ENCODE results near the gene TMEM190.

The TMEM190 gene

GRCh38 chr19:55386493-55386971, 9.9 kb downstream of the TMEM190 start:
- TF ChIP-seq, protein P1, sequence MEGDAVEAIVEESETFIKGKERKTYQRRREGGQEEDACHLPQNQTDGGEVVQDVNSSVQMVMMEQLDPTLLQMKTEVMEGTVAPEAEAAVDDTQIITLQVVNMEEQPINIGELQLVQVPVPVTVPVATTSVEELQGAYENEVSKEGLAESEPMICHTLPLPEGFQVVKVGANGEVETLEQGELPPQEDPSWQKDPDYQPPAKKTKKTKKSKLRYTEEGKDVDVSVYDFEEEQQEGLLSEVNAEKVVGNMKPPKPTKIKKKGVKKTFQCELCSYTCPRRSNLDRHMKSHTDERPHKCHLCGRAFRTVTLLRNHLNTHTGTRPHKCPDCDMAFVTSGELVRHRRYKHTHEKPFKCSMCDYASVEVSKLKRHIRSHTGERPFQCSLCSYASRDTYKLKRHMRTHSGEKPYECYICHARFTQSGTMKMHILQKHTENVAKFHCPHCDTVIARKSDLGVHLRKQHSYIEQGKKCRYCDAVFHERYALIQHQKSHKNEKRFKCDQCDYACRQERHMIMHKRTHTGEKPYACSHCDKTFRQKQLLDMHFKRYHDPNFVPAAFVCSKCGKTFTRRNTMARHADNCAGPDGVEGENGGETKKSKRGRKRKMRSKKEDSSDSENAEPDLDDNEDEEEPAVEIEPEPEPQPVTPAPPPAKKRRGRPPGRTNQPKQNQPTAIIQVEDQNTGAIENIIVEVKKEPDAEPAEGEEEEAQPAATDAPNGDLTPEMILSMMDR (IDR thresholded peaks at IDR 0.05; ENCODE audit: unreplicated experiment in 3 of 3), result no peak
- peak overlapping the region; percentile 100 for H3K4me3 Mint-ChIP-seq
- H3K27me3 Mint-ChIP-seq (ENCODE audit: low read depth), result peaks cover 6% of the 10 kb centered on the region
- H3K27ac Mint-ChIP-seq, result peak overlapping the region; percentile 92 to 98 (median 98)
- peaks cover 35% of the 10 kb centered on the region for H3K36me3 Mint-ChIP-seq (ENCODE audit: low read depth)
- no peaks in the 10 kb centered on the region for H3K9me3 Mint-ChIP-seq
- peaks cover 48% of the 10 kb centered on the region for H3K4me1 Mint-ChIP-seq

DNA sequence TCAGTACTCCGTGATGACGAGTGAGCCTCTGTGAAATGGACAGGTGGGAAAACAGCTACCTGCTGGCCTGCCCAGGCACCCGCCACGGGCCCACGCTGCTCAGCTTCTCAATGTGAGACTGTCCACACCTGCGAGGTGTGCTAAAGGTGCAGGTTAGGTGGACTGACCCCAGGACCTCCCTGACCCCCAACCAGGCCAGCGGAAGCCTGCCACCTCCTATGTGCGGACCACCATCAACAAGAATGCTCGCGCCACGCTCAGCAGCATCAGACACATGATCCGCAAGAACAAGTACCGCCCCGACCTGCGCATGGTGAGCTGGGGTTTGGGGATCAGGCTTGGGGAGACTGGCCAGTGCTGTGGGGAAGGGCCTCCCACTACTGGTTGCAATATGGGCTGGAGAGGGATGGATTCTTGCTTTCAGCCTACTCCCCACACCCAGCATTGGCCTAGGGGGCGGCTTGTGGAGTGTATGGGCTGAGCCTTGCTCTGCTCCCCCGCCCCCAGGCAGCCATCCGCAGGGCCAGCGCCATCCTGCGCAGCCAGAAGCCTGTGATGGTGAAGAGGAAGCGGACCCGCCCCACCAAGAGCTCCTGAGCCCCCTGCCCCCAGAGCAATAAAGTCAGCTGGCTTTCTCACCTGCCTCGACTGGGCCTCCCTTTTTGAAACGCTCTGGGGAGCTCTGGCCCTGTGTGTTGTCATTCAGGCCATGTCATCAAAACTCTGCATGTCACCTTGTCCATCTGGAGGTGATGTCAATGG, 11.3 kb downstream of the TMEM190 start:
- Mint-ChIP-seq H3K4me1 (peaks cover 52% of the 10 kb centered on the region), H3K9me3 (no peaks in the 10 kb centered on the region), H3K27ac (no peak overlapping the region), H3K4me3 (peak overlapping the region; percentile 100), H3K27me3 (ENCODE audit: low read depth) (no peaks in the 10 kb centered on the region), H3K36me3 (ENCODE audit: low read depth) (peaks cover 44% of the 10 kb centered on the region)
- TF ChIP-seq, protein P1 (IDR thresholded peaks at IDR 0.05; ENCODE audit: unreplicated experiment in 3 of 3), result no peak

DNA sequence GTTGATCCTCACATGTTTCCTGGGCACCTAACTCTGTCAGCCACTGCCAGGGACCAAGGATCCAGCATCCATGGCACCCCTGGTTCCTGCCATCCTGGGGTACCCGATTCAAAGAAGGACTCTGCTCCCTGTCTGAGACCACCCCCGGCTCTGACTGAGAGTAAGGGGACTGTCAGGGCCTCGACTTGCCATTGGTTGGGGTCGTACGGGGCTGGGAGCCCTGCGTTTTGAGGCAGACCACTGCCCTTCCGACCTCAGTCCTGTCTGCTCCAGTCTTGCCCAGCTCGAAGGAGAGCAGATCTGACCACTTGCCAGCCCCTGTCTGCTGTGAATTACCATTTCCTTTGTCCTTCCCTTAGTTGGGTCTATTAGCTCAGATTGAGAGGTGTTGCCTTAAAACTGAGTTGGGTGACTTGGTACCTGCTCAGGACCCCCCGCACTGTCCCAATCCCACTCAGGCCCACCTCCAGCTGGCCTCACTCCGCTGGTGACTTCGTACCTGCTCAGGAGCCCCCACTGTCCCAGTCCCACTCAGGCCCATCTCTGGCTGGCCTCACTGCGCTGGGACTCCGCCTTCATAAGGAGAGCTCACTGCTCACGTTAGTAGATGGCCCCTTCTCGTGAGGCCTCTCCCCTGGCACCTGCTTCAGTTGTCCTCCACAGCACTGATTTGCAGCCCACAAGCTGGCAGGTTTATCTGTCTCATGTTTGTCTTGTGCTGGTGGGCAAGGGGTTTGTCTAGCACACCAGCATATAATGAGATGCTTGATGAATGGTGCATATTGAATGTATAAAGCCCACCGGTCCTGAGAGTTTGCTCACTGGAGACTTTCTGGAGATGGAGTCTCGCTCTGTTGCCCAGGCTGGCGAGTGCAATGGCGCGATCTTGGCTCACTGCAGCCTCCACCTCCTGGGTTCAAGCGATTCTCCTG, 13.0 kb downstream of the TMEM190 start:
- H3K9me3 Mint-ChIP-seq, result no peaks in the 10 kb centered on the region
- H3K4me1 Mint-ChIP-seq, result peaks cover 52% of the 10 kb centered on the region
- peaks cover 44% of the 10 kb centered on the region for H3K36me3 Mint-ChIP-seq (ENCODE audit: low read depth)
- no peaks in the 10 kb centered on the region for H3K27me3 Mint-ChIP-seq (ENCODE audit: low read depth)
- H3K27ac Mint-ChIP-seq, result peak overlapping the region in 1 of 3 experiments; percentile 33
- TF ChIP-seq, protein P1 (IDR thresholded peaks at IDR 0.05; ENCODE audit: unreplicated experiment in 3 of 3), result no peak
- peak overlapping the region; percentile 64 to 83 (median 66) for H3K4me3 Mint-ChIP-seq

GRCh38 chr19:55390461-55390880, 13.8 kb downstream of the TMEM190 start:
- Mint-ChIP-seq H3K27ac (peak overlapping the region in 1 of 3 experiments; percentile 17), H3K9me3 (no peaks in the 10 kb centered on the region), H3K4me1 (peaks cover 45% of the 10 kb centered on the region), H3K27me3 (ENCODE audit: low read depth) (no peaks in the 10 kb centered on the region), H3K36me3 (ENCODE audit: low read depth) (peaks cover 44% of the 10 kb centered on the region), H3K4me3 (peak overlapping the region in 2 of 3 experiments; percentile 8 to 83)
- TF ChIP-seq, protein P1 (IDR thresholded peaks at IDR 0.05; ENCODE audit: unreplicated experiment in 3 of 3), result no peak

- H3K4me3 Mint-ChIP-seq, result no peak overlapping the region
- H3K27me3 Mint-ChIP-seq (ENCODE audit: low read depth), result no peaks in the 10 kb centered on the region
- no peaks in the 10 kb centered on the region for H3K9me3 Mint-ChIP-seq
- peaks cover 41% of the 10 kb centered on the region for H3K4me1 Mint-ChIP-seq
- H3K27ac Mint-ChIP-seq, result peak overlapping the region in 1 of 3 experiments; percentile 17
- H3K36me3 Mint-ChIP-seq (ENCODE audit: low read depth), result peaks cover 41% of the 10 kb centered on the region
- TF ChIP-seq, protein P1 (IDR thresholded peaks at IDR 0.05; ENCODE audit: unreplicated experiment in 3 of 3), result no peak
These were observed 14.6 kb downstream of the TMEM190 start for GRCh38 chr19:55391191-55391670.
